Right renal cortex interstitium (tissue), 3 donors: ENCODE data around the gene SLC44A3. TPM values are rescaled to one million over a fixed set of nuclear protein-coding genes. Genes with fewer than 3 reads are reported as not detected.

Experiments used
- DNase-seq, 3 donors: peaks; one replicate each; pipeline ENCODE4 v3.0.0-alpha.2; 2013; ENCODE audit warnings: low read depth in 3 of 3, low spot score in 2 of 3
- polyA plus RNA-seq, 3 donors: library from polyadenylated mRNA; unstranded; fragments of 120-200 nt; gene quantifications; one replicate each; pipeline ENCODE4 v1.2.1, GENCODE V29; 2013; ENCODE audit not compliant: insufficient read length in 3 of 3

SLC44A3 gene
- polyA plus RNA-seq, 3 donors: 83.5 to 123 (median 88.6) TPM

DNA sequence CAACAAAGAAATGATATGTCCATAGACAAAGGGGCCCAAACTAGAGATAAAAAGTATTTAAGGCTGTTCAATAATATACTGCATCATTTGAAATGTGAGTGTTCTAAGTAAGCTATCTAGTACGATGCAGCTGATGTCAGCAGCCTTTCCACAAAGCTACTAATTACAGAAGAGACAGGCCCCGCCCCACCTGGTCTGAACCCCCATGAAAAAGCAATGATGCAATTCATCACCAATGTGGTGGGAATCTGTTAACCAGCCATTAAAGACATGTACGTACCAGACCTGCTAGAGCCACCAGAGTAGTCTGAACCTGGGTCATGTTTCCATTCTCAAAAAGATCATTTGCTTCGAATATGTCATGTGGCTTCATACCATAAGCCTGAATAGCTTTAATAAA is 81.7 kb downstream of the SLC44A3 start:
- no peak for DNase-seq

DNA sequence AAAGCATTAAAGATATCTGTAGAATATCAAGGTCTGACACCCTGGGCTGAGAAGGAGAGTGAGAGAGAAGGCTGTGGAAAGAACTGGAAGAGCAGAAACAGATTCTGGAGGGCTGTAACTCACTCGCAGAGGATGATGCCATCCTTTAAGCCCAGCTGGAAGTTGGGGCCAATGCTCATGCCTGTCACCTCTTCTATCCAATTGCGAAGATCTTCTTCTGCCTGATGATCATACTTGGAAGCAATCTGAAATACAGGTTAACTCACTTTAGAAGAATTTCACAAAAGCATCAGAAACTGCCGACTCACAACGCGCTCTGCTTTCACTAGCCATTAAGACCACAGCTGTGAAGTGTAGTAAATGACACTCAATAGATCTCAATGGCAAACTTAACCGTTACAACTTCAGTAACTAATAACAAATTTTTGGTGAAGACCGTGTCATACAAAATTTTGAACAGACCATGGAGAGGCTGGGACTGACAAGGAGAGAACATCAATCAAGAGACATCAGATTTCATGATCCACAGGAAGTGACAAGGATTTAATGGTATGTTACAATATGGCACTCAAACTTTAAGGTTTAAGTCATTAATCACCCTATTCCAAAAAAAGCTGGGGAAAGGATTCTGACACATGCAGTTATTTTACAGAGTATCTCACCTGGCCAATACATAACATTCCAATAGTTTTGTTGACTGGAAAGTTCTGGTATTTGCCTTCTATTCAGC is 83.3 kb downstream of the SLC44A3 start:
- DNase-seq: no peak

DNA sequence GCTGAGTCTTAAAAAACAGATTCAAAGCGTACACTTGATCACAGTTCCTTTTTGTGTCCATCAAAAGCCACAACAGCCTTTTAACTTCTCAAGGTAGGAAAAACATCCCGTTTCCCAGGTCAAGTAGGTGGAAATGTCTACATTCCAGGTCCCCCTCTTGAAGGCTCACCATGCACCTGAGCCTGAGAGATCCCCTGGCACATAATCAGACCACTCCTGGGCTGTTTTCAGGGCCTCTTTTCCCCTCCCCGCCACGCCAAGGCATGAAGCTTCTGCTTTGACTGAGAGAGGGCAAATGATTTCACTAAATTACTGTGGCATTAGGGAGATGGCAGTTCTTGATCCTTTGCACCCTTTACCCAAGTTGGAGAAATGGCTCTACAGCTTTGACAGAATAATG is 85.0 kb downstream of the SLC44A3 start:
- DNase-seq: no peak

DNA sequence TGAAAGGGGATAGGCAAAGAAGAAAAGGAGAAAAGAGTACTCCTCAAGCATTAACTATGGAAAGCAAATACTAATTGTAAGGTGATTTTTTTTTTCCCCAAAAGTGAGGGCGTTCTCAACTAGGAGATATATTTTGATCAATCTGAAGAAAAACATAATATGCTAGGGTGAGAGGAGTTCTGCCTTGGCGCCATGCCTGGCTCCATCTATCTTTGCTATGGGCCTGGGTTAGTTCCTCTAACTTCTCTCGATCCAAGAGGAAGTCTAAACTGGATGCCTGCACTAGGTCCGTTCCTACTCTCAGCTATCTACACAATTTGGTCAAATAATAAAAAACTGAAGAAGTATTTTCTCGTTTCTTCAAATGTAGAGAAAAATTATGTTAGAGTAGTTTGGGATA is 86.2 kb downstream of the SLC44A3 start:
- DNase-seq: no peak

DNA sequence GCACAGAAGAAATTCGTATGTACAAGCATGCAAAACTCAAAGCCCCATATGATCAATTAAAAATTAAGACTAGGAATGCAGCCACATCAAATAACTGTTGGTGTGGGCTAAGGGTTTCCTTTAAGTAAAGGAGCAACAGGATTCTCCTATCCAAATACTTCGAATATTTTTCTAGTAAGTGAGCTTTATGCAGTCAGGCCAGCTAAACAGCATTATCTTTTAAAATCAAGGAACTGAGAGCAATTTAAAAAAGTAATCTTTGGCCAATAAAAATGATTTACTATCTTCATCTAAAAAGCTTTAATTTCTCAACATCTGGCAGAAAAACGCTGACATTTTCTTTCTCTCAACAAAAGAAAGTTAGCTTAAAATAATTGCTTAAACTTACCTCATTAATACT is 87.0 kb downstream of the SLC44A3 start:
- no peak for DNase-seq

DNA sequence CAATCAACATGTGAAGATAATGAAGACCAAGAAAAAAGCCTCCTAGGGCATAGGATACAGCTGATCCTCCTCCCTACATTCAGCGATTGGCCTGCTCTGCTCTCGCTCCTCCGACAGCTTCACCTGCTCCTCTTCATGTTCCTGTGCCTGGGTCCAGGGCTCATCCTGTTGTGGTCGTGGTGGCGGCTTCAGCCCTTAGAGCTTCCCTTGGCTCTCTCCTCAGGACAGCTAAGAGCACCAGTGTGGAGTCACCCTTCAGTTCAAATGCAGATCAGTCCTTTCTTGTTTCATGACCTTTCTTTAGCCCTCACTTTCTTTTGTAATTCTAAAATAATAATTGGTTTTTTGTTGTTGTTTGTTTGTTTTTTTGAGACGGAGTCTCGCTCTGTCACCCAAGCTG is 88.0 kb downstream of the SLC44A3 start:
- no peak for DNase-seq

DNA sequence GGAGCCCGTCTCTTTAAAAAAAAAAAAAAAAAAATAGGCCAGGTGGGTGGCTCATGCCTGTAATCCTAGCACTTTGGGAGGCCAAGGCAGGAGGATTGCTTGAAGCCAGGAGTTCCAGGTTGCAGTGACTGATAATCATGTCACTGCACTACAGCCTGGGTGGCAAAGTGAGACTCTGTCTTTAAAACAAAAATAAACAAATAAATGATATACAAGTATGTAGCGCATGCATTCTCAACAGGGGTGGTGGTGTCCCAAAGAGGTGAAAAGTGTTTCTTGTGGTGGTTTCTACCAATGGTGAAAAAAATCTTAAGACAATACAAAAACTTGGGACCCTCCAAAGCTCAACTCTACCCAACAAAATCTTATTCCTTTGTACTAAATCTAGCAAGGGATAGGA is 88.8 kb downstream of the SLC44A3 start:
- no peak for DNase-seq

DNA sequence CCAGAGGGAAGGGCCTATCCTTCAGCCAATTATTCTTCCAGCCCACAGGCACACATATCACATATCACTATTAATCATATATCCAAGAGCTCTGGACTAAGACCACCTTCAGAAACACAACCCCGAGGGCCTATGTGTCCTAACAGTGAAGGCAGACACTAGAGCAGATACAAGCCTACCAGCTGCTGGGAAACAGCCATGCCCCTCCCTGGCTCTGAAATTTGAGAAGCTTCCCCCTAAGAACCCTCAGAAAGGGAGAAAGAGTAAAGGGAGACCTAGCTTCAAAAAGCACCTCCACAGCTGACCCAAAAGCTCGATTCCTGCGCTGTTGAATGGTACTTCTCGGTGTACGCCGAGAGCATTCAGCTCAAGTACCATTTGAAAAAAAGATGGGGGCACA is 89.3 kb downstream of the SLC44A3 start:
- DNase-seq: no peak

DNA sequence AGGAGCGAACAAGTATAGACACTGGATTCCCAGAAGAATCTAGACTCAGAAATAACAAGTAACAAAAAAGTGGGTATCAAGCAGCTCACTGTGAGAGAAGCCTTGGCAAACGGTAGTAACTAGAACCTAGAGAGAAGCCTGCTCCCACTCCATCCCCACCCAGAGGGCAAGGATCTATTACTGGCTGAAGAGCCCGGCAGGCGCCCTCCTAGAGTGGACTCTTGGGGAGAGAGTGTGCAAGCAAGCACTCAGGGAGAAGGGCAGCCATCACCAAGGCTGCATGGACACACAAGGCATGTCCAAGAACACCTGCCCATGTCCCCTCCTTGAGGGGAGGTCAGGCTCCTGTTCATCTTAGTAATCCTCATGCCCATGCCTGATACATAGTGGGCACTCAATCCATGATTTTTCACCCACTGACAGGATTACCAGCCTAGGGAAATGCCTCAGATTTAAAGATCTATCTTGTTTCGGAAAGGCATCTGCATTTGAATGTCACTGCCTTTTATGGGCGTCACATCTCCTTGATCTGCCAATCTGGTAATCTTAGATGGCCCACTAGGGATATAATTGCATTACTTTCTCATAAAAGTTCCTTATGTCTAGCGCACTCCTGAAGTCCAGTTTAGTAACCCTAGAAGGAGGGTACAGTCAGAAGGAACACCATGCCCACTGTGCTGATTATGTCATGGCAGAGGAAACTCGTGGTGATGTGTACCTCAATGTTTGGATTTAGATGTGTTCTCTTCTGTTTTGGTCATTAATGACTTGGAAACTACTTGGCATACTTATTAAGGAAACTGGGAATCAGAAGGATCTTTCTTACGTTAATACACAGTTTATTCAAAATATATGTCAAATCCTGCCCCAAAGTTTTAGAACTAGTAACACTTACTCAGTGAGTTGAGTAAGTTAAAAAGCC is 92.4 kb downstream of the SLC44A3 start:
- no peak for DNase-seq

DNA sequence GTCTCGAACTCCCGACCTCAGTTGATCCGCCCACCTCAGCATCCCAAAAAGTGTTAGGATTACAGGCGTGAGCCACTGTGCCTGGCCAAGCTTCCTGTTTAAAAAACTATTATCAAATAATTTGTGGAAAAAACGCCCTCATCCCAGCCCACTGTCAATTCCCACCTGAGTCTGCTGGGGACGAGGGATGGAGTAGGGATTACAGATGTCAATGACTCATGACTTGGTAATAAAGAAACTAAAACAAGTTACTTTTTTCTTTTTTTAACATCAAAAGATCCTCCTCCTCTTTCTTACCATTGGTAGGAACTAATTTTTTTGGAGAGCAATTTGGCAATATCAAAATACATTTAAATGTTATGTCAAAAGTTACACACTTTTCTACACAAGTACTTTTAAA is 97.1 kb downstream of the SLC44A3 start:
- DNase-seq: no peak

DNA sequence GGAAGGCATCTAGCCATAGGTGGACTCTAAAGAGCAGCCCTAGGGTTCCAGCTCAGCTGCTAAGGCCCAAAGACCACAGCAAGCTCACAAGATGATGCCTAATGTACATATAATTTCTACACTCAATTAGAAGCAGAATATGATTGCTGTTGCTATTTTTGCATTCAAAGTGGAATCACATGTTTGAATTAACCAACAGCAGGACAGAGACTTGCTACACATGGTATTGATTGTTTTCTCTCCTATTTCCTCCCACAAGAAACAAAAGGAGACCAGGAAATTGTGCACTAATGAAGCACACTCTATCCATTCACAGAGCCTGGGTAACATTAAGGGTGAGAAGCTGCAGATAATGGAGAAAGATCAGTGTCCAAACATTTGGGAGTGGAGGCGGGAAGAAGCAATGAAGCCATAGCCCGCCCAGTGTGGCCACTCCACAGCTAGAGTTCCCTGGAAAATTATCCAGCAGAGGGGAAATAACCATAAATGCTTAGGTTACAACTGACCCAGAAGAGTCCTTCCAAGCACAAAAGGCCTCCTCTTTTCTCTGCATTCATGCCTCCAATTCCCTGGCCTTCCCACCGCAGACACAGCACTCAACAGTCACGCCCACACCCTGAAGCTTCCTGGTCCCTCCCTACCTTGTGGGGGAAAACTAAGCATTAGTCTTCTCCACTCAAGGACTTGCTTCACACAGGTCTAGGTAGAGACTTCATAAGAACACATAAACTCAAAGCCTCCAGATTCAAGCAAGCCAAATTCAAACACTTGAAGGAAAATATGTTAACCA is 99.3 kb downstream of the SLC44A3 start:
- no peak for DNase-seq

DNA sequence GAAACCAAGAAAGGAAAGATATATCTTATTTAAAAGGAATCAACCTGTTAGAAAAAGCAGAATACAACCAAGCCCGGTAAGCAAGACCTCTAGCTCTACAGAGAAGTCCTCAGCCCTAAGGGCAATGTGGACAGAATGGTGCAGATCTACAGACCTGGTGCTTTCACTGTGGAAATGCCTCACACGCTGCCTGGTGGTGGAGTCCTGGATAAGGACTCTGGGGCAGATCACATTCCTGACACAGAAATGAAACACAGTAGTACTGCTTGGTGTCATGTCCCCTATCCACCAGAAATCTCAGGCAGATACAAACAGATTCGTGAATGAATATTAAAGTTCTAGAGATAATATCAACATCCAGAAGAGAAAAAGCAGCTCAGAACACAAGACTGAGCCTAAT is 99.9 kb downstream of the SLC44A3 start:
- DNase-seq: no peak

DNA sequence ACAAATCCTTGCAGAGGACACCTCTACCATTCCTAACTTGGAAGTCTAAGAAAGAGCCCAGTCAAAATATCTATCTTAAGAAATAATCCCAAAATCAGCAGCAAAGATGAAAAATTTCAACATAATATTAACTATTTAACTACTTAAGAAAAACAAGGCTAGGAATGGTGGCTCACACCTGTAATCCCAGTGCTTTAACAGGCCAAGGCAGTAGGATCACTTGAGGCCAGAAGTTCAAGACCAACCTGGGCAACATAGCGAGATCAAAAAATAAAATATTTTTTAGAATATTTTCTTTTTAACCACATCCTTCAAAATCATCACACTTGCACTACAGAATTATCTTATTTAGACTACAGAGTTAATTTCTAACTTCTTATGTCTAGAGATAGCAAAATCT is 101.8 kb downstream of the SLC44A3 start:
- no peak for DNase-seq

DNA sequence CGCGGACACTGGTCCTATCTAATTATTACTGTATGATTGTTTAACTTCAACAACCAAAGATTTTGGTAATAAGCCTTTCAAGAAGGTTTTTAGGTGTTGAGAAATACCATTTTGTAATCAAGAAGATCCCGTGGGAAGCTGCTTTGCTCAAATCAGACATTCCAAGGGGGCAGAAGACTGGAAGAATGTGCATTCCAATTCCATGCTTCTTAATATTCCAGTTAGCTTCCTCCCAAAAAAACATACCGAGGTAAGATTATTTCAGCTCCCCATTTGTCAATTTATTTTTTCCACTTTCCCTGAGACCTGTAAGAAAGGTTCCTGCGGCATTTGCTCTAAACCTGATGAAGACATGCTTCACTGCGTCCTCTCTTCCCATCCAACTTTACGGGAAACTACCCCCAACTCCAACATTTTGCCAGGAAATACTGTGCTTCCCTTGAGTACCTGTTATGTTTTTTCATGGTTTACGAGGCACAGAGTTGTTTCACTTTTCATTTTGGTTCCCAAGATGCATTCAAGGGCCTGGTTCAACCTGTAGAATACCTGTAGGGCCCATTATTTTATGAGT is 102.7 kb downstream of the SLC44A3 start:
- DNase-seq: no peak

DNA sequence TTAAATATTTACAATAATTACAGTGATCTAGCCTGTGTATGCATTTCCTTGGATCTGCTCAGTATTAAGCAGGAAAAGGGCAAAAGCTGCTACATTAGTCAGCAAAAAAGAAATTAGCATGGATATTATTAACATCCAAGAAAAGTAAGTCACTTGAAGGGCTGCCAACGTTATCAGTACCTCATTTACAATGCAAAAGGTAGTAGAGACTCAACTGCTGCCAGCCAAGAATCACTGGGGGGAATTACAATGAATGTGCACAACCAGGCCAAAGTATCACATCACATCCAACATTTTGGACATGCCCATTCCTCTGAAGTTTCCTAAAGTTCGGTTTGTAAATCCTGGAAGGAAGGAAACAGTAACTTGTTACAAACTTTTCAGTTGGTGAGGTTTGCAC is 104.8 kb downstream of the SLC44A3 start:
- no peak for DNase-seq

DNA sequence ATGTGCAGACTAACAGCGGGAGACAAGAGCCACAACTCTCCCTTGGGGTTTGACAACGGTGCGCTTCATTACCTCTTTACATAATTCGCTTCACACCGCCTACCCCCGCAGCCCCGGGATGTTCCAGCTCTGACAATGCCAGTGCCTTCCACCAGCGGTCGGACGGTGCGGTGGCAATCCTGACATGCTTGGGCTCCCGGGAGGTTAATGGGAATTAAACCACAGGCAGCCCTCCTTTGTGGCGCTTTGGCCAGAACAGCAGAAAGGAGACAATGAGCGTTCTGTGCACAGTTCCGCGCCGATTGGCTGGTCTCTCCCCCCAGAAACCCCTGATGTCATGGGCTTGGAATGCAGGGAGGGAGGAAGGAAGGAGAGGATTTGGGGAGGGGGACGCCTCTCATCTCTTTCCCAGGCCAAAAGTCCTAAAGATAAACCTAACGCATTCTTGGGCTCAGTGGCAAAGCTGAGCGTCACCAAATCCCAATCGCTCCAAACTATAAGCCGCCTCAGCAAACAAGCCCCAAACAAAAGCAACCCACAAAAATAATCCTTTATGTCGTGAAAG is 105.5 kb downstream of the SLC44A3 start:
- peak; percentile 77 to 90 (median 87) for DNase-seq

DNA sequence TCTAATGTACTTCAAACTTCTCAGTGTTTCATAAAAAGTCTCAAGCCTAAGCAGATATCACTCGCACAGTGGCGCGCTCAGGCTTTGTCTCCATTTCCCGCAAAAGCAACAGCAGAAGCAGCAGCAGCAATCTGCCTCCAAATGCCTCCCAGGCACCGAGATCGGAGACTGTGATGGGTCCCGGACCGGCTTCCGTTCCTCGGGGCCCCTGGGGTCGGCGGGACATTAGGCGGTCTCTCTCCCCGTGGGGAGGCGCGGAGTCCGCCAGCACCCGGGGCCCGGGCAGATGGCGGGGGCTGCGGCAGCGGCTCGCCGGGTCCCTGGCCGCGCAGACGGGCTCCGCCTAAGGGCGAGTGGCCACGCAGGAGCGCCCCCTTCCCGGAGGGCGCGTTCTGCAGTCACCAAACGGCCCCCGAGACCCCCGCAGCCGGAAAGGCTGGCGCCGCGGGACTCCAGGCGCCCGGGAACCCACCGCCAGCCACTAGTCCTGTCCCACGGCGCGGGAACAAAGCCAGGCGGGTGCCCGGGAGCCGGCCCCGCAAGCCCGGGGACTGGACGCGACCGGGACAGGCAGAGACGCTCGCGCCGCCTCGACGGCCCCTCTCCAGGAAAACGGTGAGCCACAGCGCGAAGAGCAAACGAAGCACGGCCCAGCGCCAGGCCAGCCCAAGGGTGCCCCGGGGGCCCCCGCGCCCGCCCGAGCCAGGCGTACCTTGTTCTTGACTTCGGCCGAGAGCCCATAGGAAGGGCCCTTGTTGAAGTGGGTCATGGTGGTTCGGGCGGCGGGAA is 106.2 kb downstream of the SLC44A3 start:
- DNase-seq: peak in 1 of 3 donors; percentile 56

DNA sequence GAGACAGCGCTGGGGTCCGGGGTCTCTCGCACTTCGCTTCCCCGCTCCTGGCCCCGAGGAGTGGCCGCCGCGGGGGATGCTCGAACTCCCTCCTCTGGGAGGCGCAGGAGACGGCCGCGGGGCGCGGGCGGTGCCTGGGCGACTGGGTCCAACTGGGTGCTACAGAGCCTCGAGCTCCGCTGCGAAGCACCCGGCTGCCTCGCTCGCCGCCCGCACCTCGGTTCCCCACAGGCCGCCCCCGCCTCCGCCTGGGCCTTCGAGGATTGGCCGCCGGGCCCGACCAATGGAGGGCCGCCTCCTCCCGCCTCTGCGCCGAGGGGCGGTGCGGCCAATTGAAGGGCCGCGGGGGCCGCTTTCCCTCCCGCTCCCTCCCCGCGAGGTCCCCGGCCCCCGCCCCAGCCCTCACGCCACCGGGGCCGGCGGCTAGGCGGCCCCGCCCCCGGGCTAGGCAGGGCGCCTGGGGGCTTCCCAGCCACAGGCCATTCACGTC is 106.8 kb downstream of the SLC44A3 start, which contains the start of gene CNN3:
Gene CNN3, minus strand, starts transcription at position 196 of the 490 bp plus-strand sequence. CDS start 216 bp downstream, outside the sequence.
- DNase-seq: peak; percentile 57 to 86 (median 79)

DNA sequence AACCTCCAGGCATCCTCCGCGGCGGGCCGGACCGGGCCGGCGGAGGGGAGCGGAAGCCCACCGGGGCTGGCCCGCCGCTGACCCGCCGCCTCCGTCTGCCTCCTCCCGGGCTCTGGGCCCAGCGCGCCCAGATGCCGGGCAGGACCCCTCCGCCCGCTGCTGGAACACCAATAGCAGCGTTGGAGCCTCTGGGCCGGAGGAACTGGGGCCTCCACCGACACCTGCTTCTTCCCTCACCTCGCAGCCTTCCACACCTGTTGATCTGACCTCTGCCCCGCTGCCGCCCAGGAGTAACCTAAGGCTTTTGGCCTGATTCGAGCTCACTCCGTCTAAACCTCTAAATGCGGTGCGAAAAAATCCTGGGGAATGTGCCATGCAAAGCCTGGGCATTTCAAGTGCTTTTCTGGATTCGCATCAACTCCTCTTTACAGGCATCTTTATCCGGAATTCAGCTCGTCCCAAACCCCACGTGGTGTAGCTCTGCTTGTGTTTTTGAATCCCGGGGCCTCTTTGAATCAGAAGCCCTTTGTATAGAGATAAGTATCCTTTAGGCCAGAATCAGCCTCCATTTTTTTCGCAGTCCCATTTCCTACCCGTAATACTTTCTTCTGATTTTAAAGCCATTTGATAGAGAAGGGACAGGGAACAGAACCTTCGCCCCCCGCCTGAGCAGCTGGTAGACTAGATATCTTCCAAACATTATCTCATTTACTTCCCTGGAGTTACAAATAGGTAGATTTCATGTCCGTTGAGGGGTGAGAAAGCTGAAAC is 107.4 kb downstream of the SLC44A3 start:
- no peak for DNase-seq
